Measurements from ENCODE around the gene S100A2.
A peak's percentile ranks its signal among the peaks of the same experiment; 100 is the strongest.

Gene S100A2

DNA sequence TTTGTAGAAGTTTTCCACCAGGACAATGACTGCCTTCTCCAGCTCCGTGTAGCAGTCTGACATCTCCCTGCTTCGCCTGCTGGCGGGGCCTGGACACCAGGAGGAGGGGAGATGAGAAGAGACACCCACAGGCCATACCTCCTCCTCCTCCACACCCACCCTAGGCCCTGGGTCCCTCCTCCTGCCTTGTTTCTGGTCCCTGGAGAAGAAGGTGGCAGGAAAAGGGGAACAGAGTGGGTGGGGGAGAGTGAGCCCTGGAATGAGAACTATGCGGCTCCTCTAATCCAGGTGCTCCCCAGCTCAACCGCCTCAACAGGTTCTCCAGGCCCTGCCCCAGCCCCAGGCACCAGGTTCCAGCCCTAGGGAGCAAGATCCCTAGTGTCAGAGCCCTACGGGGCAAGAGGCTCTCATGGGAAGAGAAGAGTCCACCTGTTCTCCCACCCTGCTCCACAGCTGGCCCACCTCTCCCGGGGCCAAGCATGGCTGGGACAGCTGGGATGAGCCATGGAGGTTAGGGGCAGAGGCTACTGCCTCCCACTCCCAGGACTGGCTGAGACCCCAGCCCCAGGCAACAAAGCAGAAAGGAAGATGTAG lies 42.5 kb upstream of the S100A2 start:
- peak; percentile 73 for DNase-seq (ENCODE audit: low read depth)
- peak overlapping the region; percentile 100 for H3K4me3 ChIP-seq (ENCODE audit: low read length)

GRCh38 chr1:153607381-153607780 lies 41.7 kb upstream of the S100A2 start:
- no peak overlapping the region for H3K4me3 ChIP-seq (ENCODE audit: low read length)
- no peak for DNase-seq (ENCODE audit: low read depth)
- no peak for TF ChIP-seq CTCF (IDR thresholded peaks at IDR 0.05; ENCODE audit: insufficient read depth, low read depth, low read length, missing control alignments)

More for the DNA sequence above, 42.5 kb upstream of the S100A2 start:
- no peak for TF ChIP-seq CTCF (IDR thresholded peaks at IDR 0.05; ENCODE audit: insufficient read depth, low read depth, low read length, missing control alignments)

DNA sequence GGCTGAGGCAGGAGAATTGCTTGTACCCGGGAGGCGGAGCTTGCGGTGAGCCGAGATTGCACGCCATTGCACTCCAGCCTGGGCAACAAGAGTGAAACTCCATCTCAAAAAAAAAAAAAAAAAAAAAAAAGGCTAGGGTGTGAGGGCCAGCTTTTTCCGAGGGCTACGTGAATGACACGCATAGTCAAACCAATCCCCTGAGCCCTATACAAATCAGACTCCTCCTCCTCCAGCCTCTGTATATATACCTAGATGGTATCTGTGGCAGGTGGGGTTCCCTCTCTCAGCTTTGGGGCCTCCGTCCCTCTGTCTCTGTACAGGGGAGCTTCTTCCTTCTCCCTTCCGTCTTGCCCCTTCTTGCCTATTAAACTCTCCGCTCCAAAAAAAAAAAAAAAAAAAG lies 40.5 kb upstream of the S100A2 start:
- DNase-seq (ENCODE audit: low read depth) = no peak
- TF ChIP-seq CTCF (IDR thresholded peaks at IDR 0.05; ENCODE audit: insufficient read depth, low read depth, low read length, missing control alignments) = no peak
- no peak overlapping the region for H3K4me3 ChIP-seq (ENCODE audit: low read length)

- DNase-seq (ENCODE audit: low read depth) = no peak
- TF ChIP-seq CTCF (IDR thresholded peaks at IDR 0.05; ENCODE audit: insufficient read depth, low read depth, low read length, missing control alignments) = no peak
- H3K4me3 ChIP-seq (ENCODE audit: low read length) = no peak overlapping the region
Observed at GRCh38 chr1:153602749-153603148, 37.1 kb upstream of the S100A2 start.

- no peak for DNase-seq (ENCODE audit: low read depth)
- H3K4me3 ChIP-seq (ENCODE audit: low read length) = no peak overlapping the region
- no peak for TF ChIP-seq CTCF (IDR thresholded peaks at IDR 0.05; ENCODE audit: insufficient read depth, low read depth, low read length, missing control alignments)
Observed at GRCh38 chr1:153599847-153600246, 34.2 kb upstream of the S100A2 start.

GRCh38 chr1:153598309-153599172 lies 32.9 kb upstream of the S100A2 start:
- no peak overlapping the region for H3K4me3 ChIP-seq (ENCODE audit: low read length)
- no peak for TF ChIP-seq CTCF (IDR thresholded peaks at IDR 0.05; ENCODE audit: insufficient read depth, low read depth, low read length, missing control alignments)
- no peak for DNase-seq (ENCODE audit: low read depth)
